PC-9 (cell line): ENCODE data around the gene PEF1. TPM values are rescaled to one million over a fixed set of nuclear protein-coding genes. Genes with fewer than 3 reads are reported as not detected.

Experiments
- BruUV-seq: library from RNA; stranded (reverse); fragments of 400-500 nt; replicated peaks from 2 replicates; lab custom pipeline; 2021; lab: Mats Ljungman, UMichigan
- CTCF ChIA-PET: fragments of 300-600 bp; sonication (Branson Sonifier 250); formaldehyde crosslinking; loops from one replicate; lab custom pipeline; 2022; ENCODE audit warnings: antibody characterized with exemption; lab: Charles Lee
- POLR2A ChIA-PET: fragments of 300-600 bp; sonication (Branson Sonifier 250); formaldehyde crosslinking; loops from one replicate; lab custom pipeline; 2022; ENCODE audit warnings: antibody characterized with exemption; ENCODE audit not compliant: unreplicated experiment; lab: Charles Lee
- DNase-seq, 2 experiments: peaks; one replicate each; pipeline versions ENCODE4 v3.0.0 to v3.0.0-alpha.2; 2015 to 2022; ENCODE audit warnings: mixed read lengths in 1 of 2
- H2AFZ ChIP-seq: fragments of 200-600 bp; sonication (generic); 2 replicates; pipeline ENCODE4 v1.8.1; 2017; ENCODE audit warnings: antibody characterized with exemption
- H3F3A ChIP-seq: fragments of 200-600 bp; sonication (generic); 2 replicates; pipeline ENCODE4 v1.8.1; 2017; ENCODE audit warnings: antibody characterized with exemption, mild to moderate bottlenecking, low read depth; ENCODE audit not compliant: insufficient read depth
- H3K27ac ChIP-seq: fragments of 200-600 bp; sonication (generic); 2 replicates; pipeline ENCODE4 v1.6.1; 2016; ENCODE audit warnings: mixed run types
- H3K27me3 ChIP-seq: fragments of 200-600 bp; sonication (generic); 2 replicates; pipeline ENCODE4 v1.6.1; 2016; ENCODE audit warnings: low read depth, mixed run types; ENCODE audit not compliant: insufficient read depth
- H3K36me3 ChIP-seq: fragments of 200-600 bp; sonication (generic); 2 replicates; pipeline ENCODE4 v1.6.1; 2016; ENCODE audit warnings: low read depth, mixed run types
- H3K4me1 ChIP-seq: fragments of 200-600 bp; sonication (generic); replicated peaks from 2 replicates; pipeline ENCODE4 v1.6.1; 2016; ENCODE audit warnings: mixed run types; ENCODE audit not compliant: insufficient read depth
- H3K4me2 ChIP-seq: fragments of 200-600 bp; sonication (generic); 2 replicates; pipeline ENCODE4 v1.6.1; 2017; ENCODE audit warnings: mixed run types
- H3K4me3 ChIP-seq: fragments of 200-600 bp; sonication (generic); 2 replicates; pipeline ENCODE4 v1.6.1; 2016; ENCODE audit warnings: mixed run types
- H3K79me2 ChIP-seq: fragments of 200-600 bp; sonication (generic); 2 replicates; pipeline ENCODE4 v1.6.1; 2017; ENCODE audit warnings: low read depth, mixed run types
- H3K9me2 ChIP-seq: fragments of 200-600 bp; sonication (generic); 2 replicates; pipeline ENCODE4 v1.8.1; 2017; ENCODE audit warnings: mild to moderate bottlenecking; ENCODE audit not compliant: insufficient read depth
- H3K9me3 ChIP-seq: fragments of 200-600 bp; sonication (generic); 2 replicates; pipeline ENCODE4 v1.8.1; 2016; ENCODE audit warnings: low read depth; ENCODE audit not compliant: insufficient read depth
- H4K20me1 ChIP-seq: fragments of 200-600 bp; sonication (generic); 2 replicates; pipeline ENCODE4 v1.8.1; 2017; ENCODE audit not compliant: insufficient read depth
- CTCF ChIP-seq: fragments of 200-600 bp; sonication (generic); conservative IDR thresholded peaks from 2 replicates; pipeline ENCODE4 v1.6.1; 2017; ENCODE audit warnings: mixed run types, antibody characterized with exemption, mild to moderate bottlenecking, moderate library complexity
- EZH2 ChIP-seq: fragments of 200-600 bp; sonication (generic); IDR thresholded peaks from 2 replicates; pipeline ENCODE4 v1.8.0; 2017; ENCODE audit warnings: antibody characterized with exemption, low read depth
- intact Hi-C: fragments of 100-400 bp; cut with micrococcal nuclease; formaldehyde crosslinking; loops from one replicate; pipeline ENCODE4 v1.10.0; 2022; ENCODE audit not compliant: unreplicated experiment
- total RNA-seq: library from RNA; stranded (reverse); gene quantifications from 2 replicates; pipeline ENCODE4 v1.2.3, GENCODE V29; 2021

PEF1 gene
- total RNA-seq, 1 experiment from 2014 or later: 40.3 TPM

GRCh38 chr1:31672986-31673385 is 28.3 kb upstream of the PEF1 start:
- H4K20me1 ChIP-seq: no peaks in the 10 kb centered on the region
- H3K27me3 ChIP-seq: no peaks in the 10 kb centered on the region
- H3K4me1 ChIP-seq: peaks cover 63% of the 10 kb centered on the region
- ChIA-PET CTCF (no interaction called here), POLR2A (no interaction called here)
- H3K9me3 ChIP-seq: no peaks in the 10 kb centered on the region
- intact Hi-C loops: no loop called here
- H3F3A ChIP-seq: peaks cover 45% of the 10 kb centered on the region
- H3K79me2 ChIP-seq: no peaks in the 10 kb centered on the region
- TF ChIP-seq EZH2 (no peak), CTCF (no peak)
- H2AFZ ChIP-seq: no peak overlapping the region
- BruUV-seq: no TSS peak
- no peak overlapping the region for H3K27ac ChIP-seq
- no peak overlapping the region for H3K4me2 ChIP-seq
- no peak overlapping the region for H3K4me3 ChIP-seq
- H3K9me2 ChIP-seq: no peaks in the 10 kb centered on the region
- no peaks in the 10 kb centered on the region for H3K36me3 ChIP-seq
- no peak for DNase-seq

- H3F3A ChIP-seq: peaks cover 36% of the 10 kb centered on the region
- H3K36me3 ChIP-seq: no peaks in the 10 kb centered on the region
- ChIA-PET POLR2A (no interaction called here), CTCF (no interaction called here)
- H3K9me3 ChIP-seq: no peaks in the 10 kb centered on the region
- no peaks in the 10 kb centered on the region for H4K20me1 ChIP-seq
- H3K4me1 ChIP-seq: peaks cover 58% of the 10 kb centered on the region
- H3K27me3 ChIP-seq: no peaks in the 10 kb centered on the region
- no peak for DNase-seq
- H3K79me2 ChIP-seq: no peaks in the 10 kb centered on the region
- BruUV-seq: no TSS peak
- intact Hi-C loops: no loop called here
- no peaks in the 10 kb centered on the region for H3K9me2 ChIP-seq
- no peak overlapping the region for H3K27ac ChIP-seq
- no peak overlapping the region for H3K4me3 ChIP-seq
- no peak overlapping the region for H2AFZ ChIP-seq
- no peak for TF ChIP-seq EZH2
- no peak for TF ChIP-seq CTCF
- no peak overlapping the region for H3K4me2 ChIP-seq
These were observed 27.0 kb upstream of the PEF1 start for GRCh38 chr1:31671561-31672201.

GRCh38 chr1:31671147-31671546 is 26.5 kb upstream of the PEF1 start:
- intact Hi-C loops: no loop called here
- DNase-seq: no peak
- CTCF ChIA-PET: no interaction called here

More at GRCh38 chr1:31671147-31671546, 26.5 kb upstream of the PEF1 start:
- TF ChIP-seq CTCF: no peak
- no peak for TF ChIP-seq EZH2
- H3K4me1 ChIP-seq: peaks cover 58% of the 10 kb centered on the region
- H3K27me3 ChIP-seq: no peaks in the 10 kb centered on the region
- no peaks in the 10 kb centered on the region for H3K9me3 ChIP-seq
- BruUV-seq: no TSS peak
- no peak overlapping the region for H3K4me2 ChIP-seq
- H3K9me2 ChIP-seq: no peaks in the 10 kb centered on the region
- H3K79me2 ChIP-seq: no peaks in the 10 kb centered on the region
- H3F3A ChIP-seq: peaks cover 34% of the 10 kb centered on the region
- H3K36me3 ChIP-seq: no peaks in the 10 kb centered on the region
- no peak overlapping the region for H2AFZ ChIP-seq
- POLR2A ChIA-PET: no interaction called here
- H4K20me1 ChIP-seq: no peaks in the 10 kb centered on the region
- H3K4me3 ChIP-seq: no peak overlapping the region
- no peak overlapping the region for H3K27ac ChIP-seq
